ENCODE data around the gene ARHGEF33.

Gene ARHGEF33

GRCh38 chr2:38960609-38961320 is 71.1 kb downstream of the ARHGEF33 start:
- DNase-seq = no peak

GRCh38 chr2:38966006-38966405 is 76.3 kb downstream of the ARHGEF33 start:
- DNase-seq = no peak

- no peak for DNase-seq
Measured at GRCh38 chr2:38966678-38967077, 77.0 kb downstream of the ARHGEF33 start.

- no peak for DNase-seq
Measured at GRCh38 chr2:38968021-38968420, 78.3 kb downstream of the ARHGEF33 start.

- DNase-seq = no peak
Measured at GRCh38 chr2:38971377-38971776, 81.7 kb downstream of the ARHGEF33 start.

GRCh38 chr2:38973266-38973665 is 83.6 kb downstream of the ARHGEF33 start:
- DNase-seq = no peak

- DNase-seq = no peak
Measured at GRCh38 chr2:38975042-38975441, 85.4 kb downstream of the ARHGEF33 start.

- no peak for DNase-seq
Measured at GRCh38 chr2:38977047-38977446, 87.4 kb downstream of the ARHGEF33 start.

GRCh38 chr2:38978296-38978903 is 88.7 kb downstream of the ARHGEF33 start:
- DNase-seq = no peak

- no peak for DNase-seq
Measured at GRCh38 chr2:38978908-38979307, 89.2 kb downstream of the ARHGEF33 start.

GRCh38 chr2:38981003-38981669 is 91.5 kb downstream of the ARHGEF33 start:
- DNase-seq = no peak

- DNase-seq = no peak
Measured at GRCh38 chr2:38981670-38982357, 92.1 kb downstream of the ARHGEF33 start.

- no peak for DNase-seq
Measured at GRCh38 chr2:38982498-38982897, 92.8 kb downstream of the ARHGEF33 start.

GRCh38 chr2:38988716-38989115 is 99.0 kb downstream of the ARHGEF33 start:
- no peak for DNase-seq

GRCh38 chr2:38991899-38992298 is 102.2 kb downstream of the ARHGEF33 start:
- no peak for DNase-seq

- no peak for DNase-seq
Measured at GRCh38 chr2:38997781-38998180, 108.1 kb downstream of the ARHGEF33 start.

GRCh38 chr2:39000552-39000951 is 110.9 kb downstream of the ARHGEF33 start:
- DNase-seq = no peak

- DNase-seq = no peak
Measured at GRCh38 chr2:39007875-39008504, 118.3 kb downstream of the ARHGEF33 start.

- DNase-seq = no peak
Measured at GRCh38 chr2:39008665-39009064, 119.0 kb downstream of the ARHGEF33 start.

- no peak for DNase-seq
Measured at GRCh38 chr2:39013871-39014270, 124.2 kb downstream of the ARHGEF33 start.

GRCh38 chr2:39015424-39015823 is 125.7 kb downstream of the ARHGEF33 start:
- DNase-seq = no peak

- no peak for DNase-seq
Measured at GRCh38 chr2:39017334-39017733, 127.7 kb downstream of the ARHGEF33 start.

GRCh38 chr2:39018638-39019037 is 129.0 kb downstream of the ARHGEF33 start:
- DNase-seq = no peak
